Stimulated activated CD4-positive, alpha-beta T cell treated with anti-CD3 and anti-CD28 coated beads, Interleukin-1b, Interleukin-23, amount 100 ng/mL, for 1 hour (primary cell): Measurements from ENCODE around the gene GGCX.
"Not testable (repeated sequence)": the region's sequence is repeated elsewhere in the genome, so short reads cannot be mapped to it uniquely, and the experiment has no call there.

Source experiments
- DNase-seq, 2 donors: peaks; one replicate each; pipeline ENCODE4 v3.0.0-alpha.2; 2020; ENCODE audit warnings: low read depth in 2 of 2

Gene GGCX

DNA sequence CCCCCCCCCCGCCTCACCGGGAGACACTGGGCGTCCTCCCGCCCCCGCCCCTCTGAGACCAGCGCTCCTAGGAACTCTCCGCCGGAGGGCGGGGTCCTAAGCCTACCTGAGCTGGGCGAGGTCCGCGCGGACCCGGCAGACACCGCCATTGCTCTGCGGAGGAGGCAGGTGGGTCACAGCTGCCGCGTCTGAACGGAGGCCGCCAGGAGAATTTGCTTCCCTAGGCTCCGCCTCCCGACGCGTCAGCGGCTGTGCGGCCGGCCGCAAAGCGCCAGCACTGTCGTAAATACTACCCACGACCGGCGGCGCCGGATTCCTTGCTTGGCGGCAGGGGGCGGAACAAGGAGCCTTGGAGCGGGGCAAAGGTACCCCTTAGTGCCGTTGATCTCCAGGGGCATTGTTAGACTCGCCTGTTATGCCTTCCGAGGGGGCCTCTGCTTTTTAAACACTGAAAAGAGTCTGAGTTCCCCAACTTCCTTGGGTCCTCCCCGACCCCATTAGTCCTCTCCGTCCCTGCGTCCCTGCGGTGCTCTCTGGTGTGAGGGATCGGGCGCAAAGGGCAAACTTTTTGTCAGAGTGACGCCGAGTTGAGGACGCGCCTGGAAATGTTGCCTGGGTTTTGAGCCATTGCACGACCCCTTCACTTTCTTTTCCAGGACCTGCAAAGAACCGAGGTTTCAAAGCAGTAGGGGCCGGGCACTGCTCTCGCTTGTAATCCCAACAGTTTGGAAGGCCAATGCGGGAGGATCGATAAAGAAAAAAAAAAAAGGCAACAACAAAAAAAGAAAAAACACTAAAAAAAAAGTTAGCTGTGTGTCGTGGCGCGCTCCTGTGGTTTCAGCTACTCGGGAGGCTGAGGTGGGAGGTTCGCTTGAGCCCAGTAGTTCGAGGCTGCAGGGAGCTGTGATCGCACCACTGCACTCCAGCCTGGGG is at the start of gene GGCX:
Gene GGCX (minus strand): TSS at position 214 of the 933 bp plus-strand sequence. CDS start 65 bp downstream, at position 149.
- DNase-seq = peak; percentile 84 to 85

DNA sequence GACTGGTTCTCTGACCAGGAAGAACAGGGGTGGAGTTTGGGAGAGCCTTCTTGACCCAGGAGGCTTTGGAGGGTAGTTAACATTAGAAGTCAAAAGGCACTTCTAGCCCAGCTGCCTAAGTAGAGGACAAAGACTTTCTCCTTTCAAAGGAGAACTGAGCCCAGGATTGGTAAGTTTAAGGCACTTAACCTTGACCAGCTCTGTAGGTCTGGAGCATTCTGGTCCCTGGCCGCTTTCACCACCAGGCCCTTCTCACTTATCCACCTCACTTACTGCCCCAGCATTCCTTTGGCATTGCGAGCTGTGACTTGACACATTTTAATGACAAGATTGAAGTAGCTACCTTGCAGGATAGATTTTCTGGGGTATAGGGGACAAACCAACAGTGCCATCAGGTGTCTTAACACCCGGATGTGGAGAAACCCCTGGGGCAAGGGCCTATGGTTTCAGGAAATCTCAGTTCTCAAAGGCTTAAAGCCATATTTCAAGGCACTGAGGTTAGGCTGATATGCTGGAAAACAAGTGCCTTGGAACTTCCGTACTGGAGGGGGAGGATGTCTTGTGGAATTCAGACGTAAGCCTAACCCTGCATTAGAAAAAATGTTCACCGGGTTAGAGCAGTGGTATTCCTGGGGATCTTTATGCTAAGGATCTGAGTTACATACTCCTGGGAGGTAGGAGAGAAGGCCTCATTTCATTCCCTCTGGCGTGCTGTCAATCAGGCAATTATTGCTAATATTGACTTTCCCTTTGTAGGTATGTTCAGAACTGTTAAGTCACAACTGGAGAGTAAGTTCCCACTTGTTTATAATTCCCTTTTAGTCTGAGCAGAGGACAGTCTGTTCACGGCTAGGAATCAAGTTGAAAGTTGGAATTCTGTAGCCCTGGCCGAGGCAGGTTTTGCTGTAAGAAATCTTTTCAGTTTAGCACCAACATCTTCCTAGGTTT is 46.2 kb upstream of the GGCX start:
- no peak for DNase-seq

- no peak for DNase-seq
Measured at GRCh38 chr2:85606116-85606455, 44.8 kb upstream of the GGCX start.

DNA sequence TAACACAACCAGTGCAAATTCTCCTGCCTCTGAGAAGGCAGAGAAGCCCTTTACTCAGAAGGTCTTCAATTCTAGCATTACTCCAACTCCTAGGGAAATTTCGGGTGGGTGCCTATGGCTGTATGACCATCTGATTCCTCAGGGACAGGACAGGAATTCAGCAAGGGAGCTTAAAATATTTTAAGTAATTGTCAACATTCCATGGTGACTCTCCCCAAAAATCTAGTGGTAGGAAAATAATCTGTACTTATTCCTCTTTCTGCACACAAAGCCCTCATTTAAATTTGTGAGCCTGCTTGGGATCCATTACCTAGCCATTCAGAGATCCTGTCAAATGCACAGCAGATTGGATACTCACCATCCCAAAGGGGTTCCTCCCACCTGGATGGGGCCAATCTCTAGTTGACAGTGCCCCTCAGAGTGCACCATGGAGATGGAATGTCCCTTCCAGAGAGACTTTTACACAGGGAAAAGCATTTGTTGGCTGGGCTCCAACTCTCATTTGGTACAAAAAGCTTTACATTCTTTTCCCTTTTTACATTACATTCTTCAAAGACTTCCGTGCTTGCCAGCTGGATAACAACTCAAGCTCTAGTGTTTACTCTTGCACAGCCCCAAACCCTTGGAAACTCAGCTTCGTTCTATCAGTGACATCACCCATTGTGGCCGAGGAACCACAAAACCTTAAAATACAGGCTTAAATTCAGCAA is 44.3 kb upstream of the GGCX start:
- DNase-seq = no peak

GRCh38 chr2:85604568-85605339 is 43.5 kb upstream of the GGCX start:
- no peak for DNase-seq

DNA sequence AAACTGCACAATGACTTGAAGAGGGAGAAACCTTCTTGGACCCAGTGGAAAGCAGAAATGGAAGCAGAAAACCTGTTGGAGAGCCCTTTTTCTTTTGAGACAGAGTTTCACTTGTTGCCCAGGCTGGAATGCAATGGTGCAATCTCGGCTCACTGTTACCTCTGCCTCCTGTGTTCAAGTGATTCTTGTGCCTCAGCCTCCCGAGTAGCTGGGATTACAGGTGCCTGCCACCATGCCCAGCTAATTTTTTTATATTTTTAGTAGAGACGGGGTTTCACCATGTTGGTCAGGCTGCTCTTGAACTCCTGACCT is 42.8 kb upstream of the GGCX start:
- DNase-seq = not testable (repeated sequence)

- DNase-seq = peak; percentile 60 to 85
Measured at GRCh38 chr2:85602476-85603234, 41.4 kb upstream of the GGCX start, which contains the start of gene TMEM150A. Gene TMEM150A, minus strand, starts transcription at chr2:85602698. Its CDS starts 750 bp downstream, at chr2:85601948.

- DNase-seq = no peak
Measured at GRCh38 chr2:85601771-85602475, 40.6 kb upstream of the GGCX start.

- DNase-seq = no peak
Measured at GRCh38 chr2:85600951-85601770, 39.9 kb upstream of the GGCX start.

GRCh38 chr2:85600235-85600575 is 38.9 kb upstream of the GGCX start:
- no peak for DNase-seq

- no peak for DNase-seq
Measured at GRCh38 chr2:85599468-85600234, 38.4 kb upstream of the GGCX start.

DNA sequence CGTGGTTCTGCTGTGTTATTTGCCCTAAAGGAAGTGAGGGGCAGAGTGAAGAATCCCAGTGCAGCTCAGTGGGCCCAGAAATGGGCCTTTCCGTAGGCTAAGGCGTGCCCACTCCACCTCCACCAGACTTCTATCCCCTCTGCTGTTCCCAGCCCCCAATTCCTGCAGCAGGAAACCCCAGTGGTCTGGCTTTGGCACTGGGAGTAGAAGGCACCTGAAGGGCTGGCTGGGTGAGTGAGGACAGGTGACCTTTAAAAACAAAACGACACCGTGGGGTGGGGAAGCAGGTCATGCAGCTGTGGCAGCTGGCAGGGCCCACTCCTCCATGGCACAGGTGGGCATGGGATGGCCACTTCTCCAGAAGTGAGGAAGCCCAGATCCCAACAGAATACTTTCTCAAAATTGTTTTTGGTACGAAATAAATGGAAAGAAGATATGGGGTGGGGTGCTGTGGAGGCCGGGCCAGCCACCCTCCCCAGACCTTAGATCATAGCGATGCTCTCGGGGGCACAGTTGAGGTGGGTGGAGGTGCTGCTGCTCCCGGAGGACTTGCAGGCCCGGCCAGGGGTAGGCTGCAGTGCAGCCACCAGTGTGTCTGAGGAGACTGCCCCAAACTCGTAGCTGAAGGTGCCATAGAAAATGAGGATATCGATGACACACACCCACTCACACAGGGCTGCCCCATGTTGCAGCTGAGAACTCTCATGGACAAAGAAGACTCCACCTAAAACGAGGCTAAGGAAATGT is 37.5 kb upstream of the GGCX start:
- DNase-seq = no peak

DNA sequence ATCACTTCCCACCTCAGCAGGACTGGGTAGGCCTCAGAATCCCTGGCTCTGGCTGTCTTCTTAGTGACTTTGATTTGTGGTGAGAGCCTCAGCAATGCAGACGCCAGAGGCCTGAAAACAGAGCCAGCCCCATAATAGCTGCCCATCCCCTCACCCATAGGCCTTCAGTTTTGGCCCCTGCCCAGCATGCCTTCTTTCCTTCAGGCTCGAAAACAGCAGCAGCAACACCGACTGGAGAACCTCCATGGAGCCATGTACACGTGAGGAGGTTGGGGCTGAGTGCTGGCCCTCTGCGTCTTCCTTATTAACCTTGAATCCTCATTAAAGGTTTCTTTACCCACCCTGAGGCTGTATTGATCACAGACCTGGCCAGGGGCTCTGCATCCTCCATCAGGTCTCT is 35.9 kb upstream of the GGCX start:
- no peak for DNase-seq

DNA sequence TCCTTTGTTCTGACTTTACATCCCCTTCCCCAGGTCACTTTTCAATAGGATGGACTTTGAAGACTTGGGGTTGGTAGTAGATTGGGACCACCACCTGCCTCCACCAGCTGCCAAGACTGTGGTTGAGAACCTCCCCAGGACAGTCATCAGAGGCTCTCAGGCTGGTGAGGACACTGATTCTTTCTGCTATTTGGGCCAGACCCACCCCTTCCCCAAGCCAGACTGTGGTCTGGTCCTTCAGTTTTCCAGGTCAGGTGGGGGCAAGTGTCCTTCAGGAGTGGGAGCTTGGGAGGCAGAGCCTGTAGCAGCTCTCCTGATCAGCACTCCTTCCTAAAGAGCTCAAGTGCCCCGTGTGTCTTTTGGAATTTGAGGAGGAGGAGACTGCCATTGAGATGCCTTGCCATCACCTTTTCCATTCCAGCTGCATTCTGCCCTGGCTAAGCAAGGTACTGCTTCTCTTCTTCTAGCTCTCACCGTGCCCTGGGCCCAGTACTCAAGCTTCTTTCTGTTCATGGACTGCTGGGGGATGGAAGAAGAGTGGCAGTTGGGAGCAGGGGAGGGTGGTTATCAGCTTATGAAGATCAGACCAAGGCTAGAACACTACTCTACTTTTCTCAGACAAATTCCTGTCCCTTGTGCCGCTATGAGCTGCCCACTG is 35.3 kb upstream of the GGCX start:
- no peak for DNase-seq

DNA sequence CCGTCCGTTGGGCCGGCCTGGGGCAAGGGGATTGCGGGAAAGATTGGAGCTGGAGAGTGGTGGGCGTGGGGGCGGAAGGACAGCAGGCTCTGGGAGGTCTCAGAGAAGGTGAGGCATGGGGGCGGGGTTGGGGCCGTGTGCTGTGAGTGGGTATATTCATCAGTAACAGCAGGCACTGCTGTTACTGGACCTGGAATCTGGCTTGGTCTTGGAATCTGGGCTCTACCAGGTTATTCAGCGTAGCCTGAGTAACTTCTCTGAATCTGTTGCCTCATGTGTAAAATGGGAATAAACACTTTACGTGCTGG is 34.7 kb upstream of the GGCX start:
- DNase-seq = no peak

- peak; percentile 60 to 69 for DNase-seq
Measured at GRCh38 chr2:85595301-85596025, 34.2 kb upstream of the GGCX start, which contains the start of gene RNF181. Gene RNF181, plus strand, starts transcription at chr2:85595745. Its CDS starts 19 bp downstream, at chr2:85595764.
